Smooth muscle cell (in vitro differentiated cells): ENCODE measurements around the gene CDKN2B-AS1. TPM values are rescaled to one million over a fixed set of nuclear protein-coding genes. Genes with fewer than 3 reads are reported as not detected.
A peak's percentile ranks its signal among the peaks of the same experiment; 100 is the strongest.

Source experiments
- DNase-seq: peaks from one replicate; lab custom pipeline; 2025; ENCODE audit not compliant: unreplicated experiment; lab: John Stamatoyannopoulos, UW
- H2AFZ ChIP-seq: fragments of 200-600 bp; sonication (generic); 2 replicates; pipeline ENCODE4 v1.6.0; 2016; ENCODE audit warnings: antibody characterized with exemption, low read depth, mild to moderate bottlenecking
- H3F3A ChIP-seq: fragments of 200-600 bp; sonication (generic); 2 replicates; pipeline ENCODE4 v1.6.0; 2017; ENCODE audit warnings: antibody characterized with exemption, low read depth
- H3K27ac ChIP-seq: fragments of 200-600 bp; sonication (generic); 2 replicates; pipeline ENCODE4 v1.5.1; 2016; ENCODE audit warnings: low read depth, mild to moderate bottlenecking
- H3K27me3 ChIP-seq: fragments of 200-600 bp; sonication (generic); 2 replicates; pipeline ENCODE4 v1.6.1; 2016; ENCODE audit warnings: low read depth, mild to moderate bottlenecking
- H3K36me3 ChIP-seq: fragments of 200-600 bp; sonication (generic); 2 replicates; pipeline ENCODE4 v1.5.1; 2016; ENCODE audit warnings: low read depth
- H3K4me1 ChIP-seq: fragments of 200-600 bp; sonication (generic); 2 replicates; pipeline ENCODE4 v1.5.1; 2016; ENCODE audit warnings: low read depth
- H3K4me2 ChIP-seq: fragments of 200-600 bp; sonication (generic); 2 replicates; pipeline ENCODE4 v1.6.0; 2016; ENCODE audit warnings: mild to moderate bottlenecking
- H3K4me3 ChIP-seq: fragments of 200-600 bp; sonication (generic); 2 replicates; pipeline ENCODE4 v1.5.1; 2016; ENCODE audit warnings: mild to moderate bottlenecking
- H3K79me2 ChIP-seq: fragments of 200-600 bp; sonication (generic); 2 replicates; pipeline ENCODE4 v1.6.0; 2016; ENCODE audit warnings: low read depth, mild to moderate bottlenecking
- H3K9ac ChIP-seq: fragments of 200-600 bp; sonication (generic); 2 replicates; pipeline ENCODE4 v1.6.0; 2016; ENCODE audit warnings: low read depth
- H3K9me3 ChIP-seq: fragments of 200-600 bp; sonication (generic); replicated peaks from 2 replicates; pipeline ENCODE4 v1.5.1; 2016; ENCODE audit warnings: low read depth
- H4K20me1 ChIP-seq: fragments of 200-600 bp; sonication (generic); 2 replicates; pipeline ENCODE4 v1.6.0; 2016; ENCODE audit warnings: low read depth
- whole genome bisulfite sequencing: methylation state at CpG from one replicate; pipeline ENCODE4 v1.1.7; 2016; ENCODE audit warnings: low lambda C conversion rate; 5-methylcytosine and 5-hydroxymethylcytosine counted together
- polyA plus RNA-seq: library from polyadenylated mRNA; unstranded; fragments of >200 nt; fragmentation: Nextera tagmentation; extraction: Ambion mirVana; gene quantifications from 2 replicates; pipeline ENCODE4 v1.2.1, GENCODE V29; 2016
- total RNA-seq: library from RNA; depleted of rRNA; stranded (reverse); fragments of >200 nt; gene quantifications from 2 replicates; pipeline ENCODE4 v1.2.3, GENCODE V29; 2014
- TF ChIP-seq, protein P1 (sequence below): fragments of 200-600 bp; sonication (generic); IDR thresholded peaks from 2 replicates; pipeline ENCODE4 v1.5.1; 2017; ENCODE audit warnings: borderline replicate concordance, mild to moderate bottlenecking, antibody characterized with exemption; ENCODE audit not compliant: insufficient read depth, poor library complexity, severe bottlenecking

CDKN2B-AS1 gene
- total and polyA plus RNA-seq, 2 experiments from 2014 or later: 32.7 to 38.5 TPM

DNA sequence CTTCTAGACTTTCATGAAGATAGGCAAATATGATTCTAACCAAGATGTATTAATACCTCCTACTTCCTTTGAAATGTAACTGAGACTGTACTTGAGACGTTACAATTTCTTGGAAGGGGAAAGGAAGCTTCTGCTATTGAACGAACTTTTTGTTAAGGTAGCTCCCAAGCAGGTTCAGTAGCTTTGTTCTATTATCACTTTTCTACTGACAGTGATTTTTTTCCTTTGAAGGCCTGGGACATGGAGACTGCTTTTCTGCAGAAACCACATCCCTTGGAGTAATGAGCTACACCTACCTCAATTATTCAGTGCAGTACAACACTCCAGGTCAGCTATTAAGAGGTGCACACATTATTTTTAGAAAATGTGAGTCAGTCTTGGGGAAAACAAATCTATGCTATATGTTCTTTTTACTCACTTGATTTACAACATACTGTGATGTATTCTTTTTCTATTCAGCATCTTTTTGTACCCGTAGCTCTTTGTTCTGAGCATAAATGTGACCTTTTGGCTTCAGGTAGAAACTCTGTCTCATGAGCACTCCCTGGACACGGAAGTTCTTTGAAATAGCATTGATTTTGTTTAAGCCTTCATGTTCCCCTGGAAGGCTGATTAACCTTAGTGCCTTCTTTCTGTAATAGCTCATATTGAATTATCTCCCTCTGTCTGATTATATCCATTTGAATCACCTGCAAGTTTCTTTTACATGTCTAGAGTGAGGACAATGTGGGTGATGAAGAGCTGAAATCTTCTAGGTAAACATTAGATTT lies 71.0 kb downstream of the CDKN2B-AS1 start:
- no peak overlapping the region for H3K9ac ChIP-seq
- no peaks in the 10 kb centered on the region for H4K20me1 ChIP-seq
- H3K4me3 ChIP-seq: no peak overlapping the region
- no peaks in the 10 kb centered on the region for H3K79me2 ChIP-seq
- peak overlapping the region; percentile 13 for H3K27ac ChIP-seq
- H3K4me2 ChIP-seq: no peak overlapping the region
- peak overlapping the region; percentile 8 for H2AFZ ChIP-seq
- no peaks in the 10 kb centered on the region for H3K4me1 ChIP-seq
- H3K27me3 ChIP-seq: no peaks in the 10 kb centered on the region
- no peaks in the 10 kb centered on the region for H3F3A ChIP-seq
- TF ChIP-seq, protein P1, sequence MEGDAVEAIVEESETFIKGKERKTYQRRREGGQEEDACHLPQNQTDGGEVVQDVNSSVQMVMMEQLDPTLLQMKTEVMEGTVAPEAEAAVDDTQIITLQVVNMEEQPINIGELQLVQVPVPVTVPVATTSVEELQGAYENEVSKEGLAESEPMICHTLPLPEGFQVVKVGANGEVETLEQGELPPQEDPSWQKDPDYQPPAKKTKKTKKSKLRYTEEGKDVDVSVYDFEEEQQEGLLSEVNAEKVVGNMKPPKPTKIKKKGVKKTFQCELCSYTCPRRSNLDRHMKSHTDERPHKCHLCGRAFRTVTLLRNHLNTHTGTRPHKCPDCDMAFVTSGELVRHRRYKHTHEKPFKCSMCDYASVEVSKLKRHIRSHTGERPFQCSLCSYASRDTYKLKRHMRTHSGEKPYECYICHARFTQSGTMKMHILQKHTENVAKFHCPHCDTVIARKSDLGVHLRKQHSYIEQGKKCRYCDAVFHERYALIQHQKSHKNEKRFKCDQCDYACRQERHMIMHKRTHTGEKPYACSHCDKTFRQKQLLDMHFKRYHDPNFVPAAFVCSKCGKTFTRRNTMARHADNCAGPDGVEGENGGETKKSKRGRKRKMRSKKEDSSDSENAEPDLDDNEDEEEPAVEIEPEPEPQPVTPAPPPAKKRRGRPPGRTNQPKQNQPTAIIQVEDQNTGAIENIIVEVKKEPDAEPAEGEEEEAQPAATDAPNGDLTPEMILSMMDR: no peak
- WGBS: 68% methylated on average over 4 of the region's 4 CpGs
- DNase-seq: no peak
- H3K9me3 ChIP-seq: no peaks in the 10 kb centered on the region
- H3K36me3 ChIP-seq: no peaks in the 10 kb centered on the region

DNA sequence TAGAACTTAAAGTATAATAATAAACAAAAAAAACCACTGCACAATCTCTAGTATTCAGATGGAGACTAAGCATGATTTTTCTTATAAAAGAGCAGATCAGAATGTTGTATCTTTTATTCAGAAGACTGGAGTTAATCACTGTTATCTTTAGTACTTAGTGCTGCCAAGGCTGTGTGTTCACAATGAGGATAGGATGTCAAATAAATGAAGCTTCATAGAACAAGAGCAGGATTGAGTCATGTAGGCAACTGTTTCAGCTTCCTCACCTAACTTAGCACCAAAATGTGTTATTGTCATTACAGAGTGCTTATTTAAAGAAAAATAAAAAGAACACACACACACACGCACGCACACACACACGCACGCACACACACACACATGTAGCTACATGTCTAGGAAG lies 72.6 kb downstream of the CDKN2B-AS1 start:
- Histone ChIP-seq H3K4me3 (no peak overlapping the region), H3K36me3 (no peaks in the 10 kb centered on the region), H3K4me2 (no peak overlapping the region), H3K27ac (no peak overlapping the region), H4K20me1 (no peaks in the 10 kb centered on the region), H3K4me1 (no peaks in the 10 kb centered on the region), H3F3A (no peaks in the 10 kb centered on the region), H3K9ac (no peak overlapping the region), H3K79me2 (no peaks in the 10 kb centered on the region), H2AFZ (no peak overlapping the region), H3K27me3 (no peaks in the 10 kb centered on the region), H3K9me3 (no peaks in the 10 kb centered on the region)
- TF ChIP-seq, protein P1: no peak
- WGBS: 48% methylated on average over 4 of the region's 4 CpGs
- DNase-seq: no peak

DNA sequence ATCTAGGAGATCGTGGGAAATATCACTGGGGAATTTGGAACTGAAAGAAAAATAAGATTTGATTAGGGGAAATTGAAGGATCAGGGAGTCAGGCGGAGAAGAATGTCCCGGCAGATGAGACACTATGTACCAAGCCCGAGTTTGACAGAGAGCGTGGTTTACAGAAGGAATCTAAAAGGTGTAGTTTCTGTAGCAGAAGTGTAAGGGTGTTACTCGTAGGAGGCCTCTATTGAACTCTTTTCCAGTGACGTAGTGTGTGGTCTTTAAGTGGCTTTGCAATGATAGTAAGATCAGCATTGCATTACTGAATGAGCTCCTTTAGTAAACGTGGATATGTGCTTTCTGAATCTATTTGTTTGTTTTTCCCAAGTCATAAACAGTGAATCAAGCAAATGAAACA lies 73.8 kb downstream of the CDKN2B-AS1 start:
- Histone ChIP-seq H2AFZ (no peak overlapping the region), H3K9ac (no peak overlapping the region), H3K4me1 (no peaks in the 10 kb centered on the region), H3K36me3 (no peaks in the 10 kb centered on the region), H4K20me1 (no peaks in the 10 kb centered on the region), H3K79me2 (no peaks in the 10 kb centered on the region), H3K9me3 (no peaks in the 10 kb centered on the region), H3K27ac (no peak overlapping the region), H3K27me3 (no peaks in the 10 kb centered on the region), H3K4me2 (no peak overlapping the region), H3F3A (no peaks in the 10 kb centered on the region), H3K4me3 (no peak overlapping the region)
- DNase-seq: no peak
- TF ChIP-seq, protein P1: no peak
- 81% methylated on average over 8 of the region's 8 CpGs for WGBS

DNA sequence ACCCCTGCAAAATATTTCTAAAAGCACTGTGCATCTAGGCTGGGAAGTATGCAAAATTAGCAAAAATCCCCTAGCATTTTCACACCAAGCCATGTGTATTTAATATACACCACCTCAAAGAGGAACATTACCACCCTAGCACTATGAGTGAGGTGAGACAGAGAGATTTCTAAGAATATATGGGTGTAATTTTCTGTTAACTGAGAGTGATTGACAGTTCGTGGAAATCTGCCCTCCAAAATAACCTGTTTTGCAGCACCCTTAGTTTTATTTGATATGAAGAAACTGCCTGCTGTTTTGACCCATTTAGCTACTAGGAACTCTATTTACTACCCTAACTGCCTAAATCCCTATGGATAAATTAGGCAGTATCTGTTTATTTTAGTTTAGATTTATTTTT lies 78.8 kb downstream of the CDKN2B-AS1 start:
- no peak for DNase-seq
- no peaks in the 10 kb centered on the region for H3K79me2 ChIP-seq
- H3K4me3 ChIP-seq: no peak overlapping the region
- no peaks in the 10 kb centered on the region for H3K27me3 ChIP-seq
- H3K4me2 ChIP-seq: no peak overlapping the region
- no peak overlapping the region for H2AFZ ChIP-seq
- no peaks in the 10 kb centered on the region for H3F3A ChIP-seq
- TF ChIP-seq, protein P1: no peak
- no peaks in the 10 kb centered on the region for H4K20me1 ChIP-seq
- no peak overlapping the region for H3K9ac ChIP-seq
- H3K4me1 ChIP-seq: peaks cover 1% of the 10 kb centered on the region
- H3K36me3 ChIP-seq: no peaks in the 10 kb centered on the region
- WGBS: 92% methylated on average over 1 of the region's 1 CpG
- no peaks in the 10 kb centered on the region for H3K9me3 ChIP-seq
- H3K27ac ChIP-seq: no peak overlapping the region
